ENCODE data around the gene LPAR3.

The LPAR3 gene

GRCh38 chr1:84827976-84828375 is 65.0 kb downstream of the LPAR3 start:
- DNase-seq (ENCODE audit: low read depth), result no peak

GRCh38 chr1:84827555-84827954 is 65.5 kb downstream of the LPAR3 start:
- no peak for DNase-seq (ENCODE audit: low read depth)

DNA sequence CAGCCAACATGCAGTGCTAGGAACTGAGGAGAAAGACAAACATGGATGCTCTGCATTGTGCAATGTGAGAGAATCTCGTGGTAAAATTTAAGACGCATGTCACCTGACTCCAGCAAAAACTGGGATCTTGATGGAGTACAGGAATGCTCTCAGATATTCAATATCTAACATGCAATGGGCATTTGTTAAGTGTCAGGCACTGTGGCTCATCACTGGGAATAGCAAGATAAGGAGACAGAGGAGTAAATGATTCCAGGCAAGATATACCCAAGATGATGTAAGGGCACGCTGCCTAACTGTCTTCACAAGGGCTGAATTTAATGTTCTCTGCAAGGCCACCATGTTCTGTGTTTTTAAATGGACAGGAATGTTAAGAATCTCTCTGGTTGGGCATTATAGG is 67.8 kb downstream of the LPAR3 start:
- no peak for DNase-seq (ENCODE audit: low read depth)

GRCh38 chr1:84823991-84824390 is 69.0 kb downstream of the LPAR3 start:
- no peak for DNase-seq (ENCODE audit: low read depth)

GRCh38 chr1:84823511-84823910 is 69.5 kb downstream of the LPAR3 start:
- DNase-seq (ENCODE audit: low read depth), result no peak

- DNase-seq (ENCODE audit: low read depth), result no peak
Observed at GRCh38 chr1:84810343-84810742, 82.7 kb downstream of the LPAR3 start.

GRCh38 chr1:84809023-84809422 is 84.0 kb downstream of the LPAR3 start:
- no peak for DNase-seq (ENCODE audit: low read depth)

GRCh38 chr1:84803604-84804003 is 89.4 kb downstream of the LPAR3 start:
- DNase-seq (ENCODE audit: low read depth), result no peak

GRCh38 chr1:84802567-84803232 is 90.3 kb downstream of the LPAR3 start:
- no peak for DNase-seq (ENCODE audit: low read depth)

- DNase-seq (ENCODE audit: low read depth), result no peak
Observed at GRCh38 chr1:84800090-84801073, 92.6 kb downstream of the LPAR3 start.

DNA sequence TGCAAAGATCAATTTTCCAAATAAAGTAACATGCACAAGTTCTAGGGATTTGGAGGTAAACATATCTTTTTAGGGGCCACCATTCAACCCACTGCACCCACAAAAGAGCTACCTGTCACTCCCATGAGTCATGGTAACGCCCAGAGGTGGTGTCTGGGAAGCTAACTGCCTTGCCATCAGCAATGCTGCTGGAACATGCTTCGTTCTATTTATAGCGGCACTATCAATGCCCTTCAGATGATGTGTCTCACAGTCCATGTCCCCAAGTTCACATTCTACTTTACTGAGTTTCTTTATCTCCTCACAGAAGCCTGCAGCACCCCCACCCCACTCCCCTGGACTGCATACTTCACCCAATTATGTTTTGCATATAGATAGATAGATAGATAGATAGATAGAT is 95.4 kb downstream of the LPAR3 start:
- no peak for DNase-seq (ENCODE audit: low read depth)

DNA sequence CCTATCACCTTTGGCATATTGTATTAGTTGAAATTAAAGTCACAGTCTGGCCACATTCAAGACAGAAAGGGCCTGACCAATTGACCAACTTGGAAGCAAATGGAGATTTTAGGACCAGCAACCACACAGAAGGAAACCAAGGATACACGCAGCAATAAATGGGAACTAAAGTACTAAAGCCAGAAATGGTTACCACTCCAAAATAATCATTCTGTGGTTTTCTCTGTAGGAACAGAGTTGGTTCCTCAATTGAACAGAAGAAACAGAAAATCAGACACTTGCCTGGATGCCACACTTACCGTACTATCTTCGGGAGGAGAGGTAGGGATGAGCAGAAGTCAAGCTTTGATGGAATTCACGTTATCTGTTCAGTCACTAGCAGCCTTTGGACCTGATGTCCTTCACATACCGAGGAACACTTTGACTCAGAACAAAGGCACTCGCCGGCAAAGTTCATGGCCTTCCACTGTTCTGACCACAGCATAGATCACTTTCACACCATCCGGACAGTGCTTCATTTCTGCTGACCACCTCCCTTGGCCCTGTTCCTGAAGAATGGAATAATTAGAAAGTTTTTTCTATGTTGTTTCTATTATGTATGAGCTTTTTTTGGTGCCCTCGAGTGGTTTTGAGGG is 96.9 kb downstream of the LPAR3 start:
- no peak for DNase-seq (ENCODE audit: low read depth)

DNA sequence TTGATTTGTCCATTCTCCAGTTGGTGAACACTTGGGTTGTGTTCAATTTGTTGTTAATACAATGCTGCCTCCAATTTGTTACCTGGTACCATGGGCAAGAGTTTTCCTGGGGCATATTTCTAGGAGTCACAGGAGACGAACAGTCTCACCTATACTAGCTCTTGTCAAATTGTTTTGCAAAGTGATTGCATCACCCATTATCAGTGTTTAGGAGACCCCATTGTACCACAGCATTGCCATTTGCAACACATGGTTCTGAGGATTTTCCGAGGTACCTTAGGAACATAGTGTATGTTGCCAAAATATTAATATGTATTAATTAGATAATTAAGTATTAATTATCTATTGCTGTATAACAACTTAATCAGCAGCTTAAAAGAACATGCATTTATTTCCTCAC is 97.8 kb downstream of the LPAR3 start:
- no peak for DNase-seq (ENCODE audit: low read depth)

DNA sequence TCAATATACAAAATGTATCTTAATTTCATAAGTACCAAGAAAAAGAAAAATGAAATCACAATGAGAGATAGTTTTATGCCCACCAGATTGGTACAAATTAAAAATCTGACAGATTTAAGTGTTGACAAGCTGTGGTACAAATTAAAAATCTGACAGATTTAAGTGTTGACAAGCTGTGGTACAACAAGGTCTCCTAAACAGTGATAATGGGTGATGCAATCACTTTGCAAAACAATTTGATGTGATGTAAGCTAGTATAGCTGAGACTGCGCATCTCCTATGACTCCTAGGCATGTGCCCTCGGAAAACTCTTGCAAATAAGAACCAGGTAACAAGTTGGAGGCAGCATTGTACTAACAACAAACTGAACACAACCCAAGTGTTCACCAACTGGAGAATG is 100.6 kb downstream of the LPAR3 start:
- DNase-seq (ENCODE audit: low read depth), result no peak

- no peak for DNase-seq (ENCODE audit: low read depth)
Observed at GRCh38 chr1:84789014-84789413, 104.0 kb downstream of the LPAR3 start.

- DNase-seq (ENCODE audit: low read depth), result no peak
Observed at GRCh38 chr1:84785271-84786036, 107.6 kb downstream of the LPAR3 start.

DNA sequence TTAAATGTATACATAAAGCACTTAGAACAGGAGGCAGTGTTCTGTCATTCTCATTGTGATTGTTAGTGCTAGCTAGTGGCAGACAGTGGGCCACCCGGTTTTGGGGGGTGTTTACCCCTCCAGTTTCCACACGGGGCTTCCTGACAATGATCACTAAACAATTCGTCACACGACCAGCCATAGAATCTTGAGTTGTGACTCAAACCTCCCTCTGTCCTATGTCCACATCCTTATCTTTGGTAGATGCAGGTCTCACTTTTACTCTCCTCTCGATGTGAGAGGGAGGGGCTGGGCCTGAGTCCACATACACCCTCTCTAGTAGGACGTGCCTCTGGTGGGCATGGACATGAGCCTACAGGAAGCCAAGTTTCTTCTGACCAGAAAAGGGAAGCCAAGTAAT is 110.1 kb downstream of the LPAR3 start:
- no peak for DNase-seq (ENCODE audit: low read depth)

GRCh38 chr1:84781946-84782771 is 110.8 kb downstream of the LPAR3 start:
- DNase-seq (ENCODE audit: low read depth), result peak; percentile 63

- no peak for DNase-seq (ENCODE audit: low read depth)
Observed at GRCh38 chr1:84780000-84780716, 112.8 kb downstream of the LPAR3 start.

- no peak for DNase-seq (ENCODE audit: low read depth)
Observed at GRCh38 chr1:84776639-84777038, 116.4 kb downstream of the LPAR3 start.

DNA sequence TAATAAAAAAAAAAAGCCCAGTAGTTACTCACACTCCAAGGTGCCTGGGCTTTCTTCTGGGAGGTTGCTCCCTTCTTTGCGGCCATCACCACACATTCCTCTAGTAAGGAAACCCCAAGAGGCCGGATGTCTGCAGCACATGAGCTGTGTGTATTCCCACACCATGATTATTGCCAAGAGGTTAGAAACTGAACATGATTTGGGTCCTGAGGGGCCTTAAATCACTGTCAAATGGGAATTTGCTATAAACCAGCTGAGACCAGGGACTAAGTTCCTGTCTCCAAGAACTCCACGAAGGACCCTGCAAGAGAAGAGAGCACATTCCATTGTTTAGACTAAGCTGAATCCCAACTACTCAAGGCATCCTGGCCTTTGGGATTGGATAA is 117.5 kb downstream of the LPAR3 start:
- no peak for DNase-seq (ENCODE audit: low read depth)

All from stimulated activated CD8-positive, alpha-beta memory T cell treated with anti-CD3 and anti-CD28 coated beads, Interleukin-12 subunit alpha, Interleukin-12 subunit beta, amount 100 ng/mL, for 1 hour (primary cell).